ENCODE data around the gene MYO15B.

Gene MYO15B

DNA sequence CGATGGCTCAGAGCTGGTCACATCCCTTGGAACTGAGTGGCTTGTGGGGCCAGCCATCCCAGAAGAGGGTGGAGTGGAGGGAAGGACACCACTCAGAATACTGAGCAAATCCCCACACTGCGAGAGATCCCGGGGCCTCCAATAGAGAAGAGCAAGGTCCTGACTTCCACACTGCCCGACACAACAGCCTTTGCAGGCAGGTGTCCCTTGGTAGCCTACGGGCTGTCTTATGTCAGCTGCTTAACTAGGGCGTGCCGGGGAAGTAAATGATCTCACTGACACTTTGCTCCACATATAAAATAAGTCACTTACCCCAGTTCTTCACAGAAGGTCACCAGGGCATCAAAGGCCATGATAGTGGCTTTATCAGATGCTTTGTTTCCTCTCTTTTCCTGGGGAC is 63.3 kb downstream of the MYO15B start:
- H3K4me3 ChIP-seq (ENCODE audit: low read length), result no peak overlapping the region
- no peak for DNase-seq (ENCODE audit: low read depth)
- TF ChIP-seq, protein P1, sequence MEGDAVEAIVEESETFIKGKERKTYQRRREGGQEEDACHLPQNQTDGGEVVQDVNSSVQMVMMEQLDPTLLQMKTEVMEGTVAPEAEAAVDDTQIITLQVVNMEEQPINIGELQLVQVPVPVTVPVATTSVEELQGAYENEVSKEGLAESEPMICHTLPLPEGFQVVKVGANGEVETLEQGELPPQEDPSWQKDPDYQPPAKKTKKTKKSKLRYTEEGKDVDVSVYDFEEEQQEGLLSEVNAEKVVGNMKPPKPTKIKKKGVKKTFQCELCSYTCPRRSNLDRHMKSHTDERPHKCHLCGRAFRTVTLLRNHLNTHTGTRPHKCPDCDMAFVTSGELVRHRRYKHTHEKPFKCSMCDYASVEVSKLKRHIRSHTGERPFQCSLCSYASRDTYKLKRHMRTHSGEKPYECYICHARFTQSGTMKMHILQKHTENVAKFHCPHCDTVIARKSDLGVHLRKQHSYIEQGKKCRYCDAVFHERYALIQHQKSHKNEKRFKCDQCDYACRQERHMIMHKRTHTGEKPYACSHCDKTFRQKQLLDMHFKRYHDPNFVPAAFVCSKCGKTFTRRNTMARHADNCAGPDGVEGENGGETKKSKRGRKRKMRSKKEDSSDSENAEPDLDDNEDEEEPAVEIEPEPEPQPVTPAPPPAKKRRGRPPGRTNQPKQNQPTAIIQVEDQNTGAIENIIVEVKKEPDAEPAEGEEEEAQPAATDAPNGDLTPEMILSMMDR (conservative IDR thresholded peaks at IDR 0.05; ENCODE audit: low read length), result no peak

GRCh38 chr17:75652341-75652740 is 64.7 kb downstream of the MYO15B start:
- DNase-seq (ENCODE audit: low read depth), result no peak
- no peak overlapping the region for H3K4me3 ChIP-seq (ENCODE audit: low read length)
- TF ChIP-seq, protein P1 (conservative IDR thresholded peaks at IDR 0.05; ENCODE audit: low read length), result no peak

DNA sequence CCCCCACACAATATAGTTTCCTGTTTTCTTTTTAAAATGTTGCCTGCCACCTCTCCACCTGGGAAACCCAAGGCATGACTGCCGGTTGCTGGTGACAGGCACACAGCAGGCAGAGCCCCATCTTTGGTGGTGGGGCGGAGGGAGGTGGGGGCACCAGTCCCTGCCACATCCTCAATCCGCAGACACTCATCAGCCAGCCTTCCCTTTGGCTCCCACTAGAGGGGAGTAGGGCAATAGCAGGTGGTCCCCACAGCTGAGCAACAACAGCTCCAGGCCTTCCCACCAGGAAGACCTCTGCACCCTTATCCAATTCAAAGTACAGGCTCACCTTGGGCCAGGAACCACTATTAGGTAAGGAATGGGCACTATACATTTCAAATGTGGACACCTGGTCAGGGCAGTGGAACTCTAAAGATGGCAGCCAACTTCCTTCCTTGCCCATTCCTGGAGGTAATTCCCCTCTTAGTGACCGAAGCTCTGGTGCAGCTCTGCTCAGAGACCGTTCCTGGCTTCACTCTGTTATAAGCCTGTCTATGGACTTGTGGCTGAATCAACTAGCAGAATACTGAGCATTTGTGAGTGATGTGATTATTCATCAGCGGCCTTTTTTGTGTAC is 65.4 kb downstream of the MYO15B start:
- H3K4me3 ChIP-seq (ENCODE audit: low read length), result no peak overlapping the region
- TF ChIP-seq, protein P1 (conservative IDR thresholded peaks at IDR 0.05; ENCODE audit: low read length), result peak; percentile 70
- DNase-seq (ENCODE audit: low read depth), result no peak

DNA sequence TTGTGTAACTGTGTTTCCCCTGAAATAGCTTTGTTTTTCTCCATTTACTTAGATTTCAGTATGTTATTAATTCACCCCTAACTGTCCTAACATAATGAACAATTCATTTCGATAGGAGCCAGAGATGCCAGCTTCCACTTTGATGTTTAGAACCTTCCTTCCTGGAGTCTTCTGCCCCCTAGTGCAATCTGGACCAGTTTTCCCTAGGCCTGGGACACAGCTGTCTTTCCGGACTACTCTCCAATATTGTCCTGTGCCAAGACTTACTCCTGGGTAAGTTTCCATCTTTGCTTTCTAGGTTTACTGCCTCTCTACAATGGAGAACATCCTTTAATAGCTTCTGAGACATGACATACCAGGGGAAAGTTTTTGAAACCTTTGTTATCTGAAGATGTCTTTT is 66.6 kb downstream of the MYO15B start:
- no peak for DNase-seq (ENCODE audit: low read depth)
- TF ChIP-seq, protein P1 (conservative IDR thresholded peaks at IDR 0.05; ENCODE audit: low read length), result peak; percentile 34
- no peak overlapping the region for H3K4me3 ChIP-seq (ENCODE audit: low read length)

GRCh38 chr17:75658237-75658636 is 70.6 kb downstream of the MYO15B start:
- DNase-seq (ENCODE audit: low read depth), result no peak
- TF ChIP-seq, protein P1 (conservative IDR thresholded peaks at IDR 0.05; ENCODE audit: low read length), result no peak
- no peak overlapping the region for H3K4me3 ChIP-seq (ENCODE audit: low read length)

GRCh38 chr17:75661531-75661930 is 73.9 kb downstream of the MYO15B start:
- H3K4me3 ChIP-seq (ENCODE audit: low read length), result no peak overlapping the region
- TF ChIP-seq, protein P1 (conservative IDR thresholded peaks at IDR 0.05; ENCODE audit: low read length), result no peak

DNA sequence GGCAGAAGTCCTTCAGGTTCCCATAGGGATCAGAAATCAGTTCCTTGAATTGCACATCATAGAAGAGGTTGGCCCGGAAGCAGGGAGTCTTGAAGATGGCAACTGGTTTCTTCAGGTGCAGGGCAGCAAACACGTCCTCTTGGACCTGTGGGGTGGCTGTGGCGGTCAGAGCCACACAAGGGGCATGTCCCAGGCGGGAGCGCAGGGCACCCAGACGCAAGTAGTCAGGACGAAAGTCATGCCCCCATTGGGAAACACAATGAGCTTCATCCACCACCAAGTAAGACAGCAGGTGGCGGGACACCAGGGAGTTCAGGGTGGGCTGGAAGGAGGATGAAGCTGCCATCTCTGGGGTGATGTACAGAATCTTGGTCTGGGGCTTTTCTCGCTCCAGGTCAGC is 74.9 kb downstream of the MYO15B start:
- DNase-seq (ENCODE audit: low read depth), result no peak
- H3K4me3 ChIP-seq (ENCODE audit: low read length), result no peak overlapping the region
- TF ChIP-seq, protein P1 (conservative IDR thresholded peaks at IDR 0.05; ENCODE audit: low read length), result no peak

More at GRCh38 chr17:75661531-75661930, 73.9 kb downstream of the MYO15B start:
- no peak for DNase-seq (ENCODE audit: low read depth)
